Measurements from ENCODE around the gene LINC01488. TPM values are rescaled to one million over a fixed set of nuclear protein-coding genes. Genes with fewer than 3 reads are reported as not detected.

Gene LINC01488
- polyA plus RNA-seq, 1 of the 3 experiments (the other 2 are of a cell fraction), result not detected

- ChIA-PET POLR2A (interaction anchor here (1.2 kb wide), 1 partner anchor 293 kb away, joined by 3 read pairs; no protein-coding TSS in a partner anchor), CTCF (interaction anchor here (0.7 to 1.2 kb wide), 2 partner anchors 33 to 76 kb away, joined by 4 read pairs; no protein-coding TSS in a partner anchor)
- H3K36me3 ChIP-seq (replicated peaks in 1 of 2; ENCODE audit: control insufficient read depth in 1 of 2, insufficient read depth in 2 of 2, low read length in 1 of 2), result no peaks in the 10 kb centered on the region
- H3F3A ChIP-seq (replicated peaks; ENCODE audit: insufficient read depth), result peaks cover 7% of the 10 kb centered on the region
- DNase-seq, result no peak
- no peak overlapping the region for H3K27ac ChIP-seq (ENCODE audit: low read depth in 2 of 2, low read length in 1 of 2)
- no peaks in the 10 kb centered on the region for H4K20me1 ChIP-seq (ENCODE audit: insufficient read depth)
- TF ChIP-seq SIN3A (IDR thresholded peaks at IDR 0.05; ENCODE audit: borderline replicate concordance, low read depth, low read length), result no peak
- TF ChIP-seq EP300 (IDR thresholded peaks at IDR 0.05; ENCODE audit: borderline replicate concordance in 1 of 2, low read depth in 1 of 2, low read length in 1 of 2), result no peak
- no peak for TF ChIP-seq RXRA (IDR thresholded peaks at IDR 0.05; ENCODE audit: borderline replicate concordance, low read depth)
- no peak for TF ChIP-seq GATA2 (CRISPR knock-in tag; IDR thresholded peaks at IDR 0.05)
- TF ChIP-seq, protein P1, sequence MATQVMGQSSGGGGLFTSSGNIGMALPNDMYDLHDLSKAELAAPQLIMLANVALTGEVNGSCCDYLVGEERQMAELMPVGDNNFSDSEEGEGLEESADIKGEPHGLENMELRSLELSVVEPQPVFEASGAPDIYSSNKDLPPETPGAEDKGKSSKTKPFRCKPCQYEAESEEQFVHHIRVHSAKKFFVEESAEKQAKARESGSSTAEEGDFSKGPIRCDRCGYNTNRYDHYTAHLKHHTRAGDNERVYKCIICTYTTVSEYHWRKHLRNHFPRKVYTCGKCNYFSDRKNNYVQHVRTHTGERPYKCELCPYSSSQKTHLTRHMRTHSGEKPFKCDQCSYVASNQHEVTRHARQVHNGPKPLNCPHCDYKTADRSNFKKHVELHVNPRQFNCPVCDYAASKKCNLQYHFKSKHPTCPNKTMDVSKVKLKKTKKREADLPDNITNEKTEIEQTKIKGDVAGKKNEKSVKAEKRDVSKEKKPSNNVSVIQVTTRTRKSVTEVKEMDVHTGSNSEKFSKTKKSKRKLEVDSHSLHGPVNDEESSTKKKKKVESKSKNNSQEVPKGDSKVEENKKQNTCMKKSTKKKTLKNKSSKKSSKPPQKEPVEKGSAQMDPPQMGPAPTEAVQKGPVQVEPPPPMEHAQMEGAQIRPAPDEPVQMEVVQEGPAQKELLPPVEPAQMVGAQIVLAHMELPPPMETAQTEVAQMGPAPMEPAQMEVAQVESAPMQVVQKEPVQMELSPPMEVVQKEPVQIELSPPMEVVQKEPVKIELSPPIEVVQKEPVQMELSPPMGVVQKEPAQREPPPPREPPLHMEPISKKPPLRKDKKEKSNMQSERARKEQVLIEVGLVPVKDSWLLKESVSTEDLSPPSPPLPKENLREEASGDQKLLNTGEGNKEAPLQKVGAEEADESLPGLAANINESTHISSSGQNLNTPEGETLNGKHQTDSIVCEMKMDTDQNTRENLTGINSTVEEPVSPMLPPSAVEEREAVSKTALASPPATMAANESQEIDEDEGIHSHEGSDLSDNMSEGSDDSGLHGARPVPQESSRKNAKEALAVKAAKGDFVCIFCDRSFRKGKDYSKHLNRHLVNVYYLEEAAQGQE (IDR thresholded peaks at IDR 0.05; ENCODE audit: low read depth, low read length), result no peak
- TF ChIP-seq IRF3 (IDR thresholded peaks at IDR 0.05; ENCODE audit: low read depth, low read length), result no peak
- TF ChIP-seq EZH2phosphoT487 (IDR thresholded peaks at IDR 0.05; ENCODE audit: borderline replicate concordance, low read depth), result no peak
- no peak for TF ChIP-seq JUND (IDR thresholded peaks at IDR 0.05)
- TF ChIP-seq ZBTB33 (IDR thresholded peaks at IDR 0.05; ENCODE audit: borderline replicate concordance, low read depth), result no peak
- H3K4me3 ChIP-seq (ENCODE audit: low read depth in 2 of 2, low read length in 1 of 2), result no peak overlapping the region
- 98% methylated on average over 5 of the region's 6 CpGs for WGBS (ENCODE audit: low lambda C conversion rate)
- no peaks in the 10 kb centered on the region for H3K9me3 ChIP-seq
- no peak overlapping the region for H3K9ac ChIP-seq
- no peaks in the 10 kb centered on the region for H3K79me2 ChIP-seq (ENCODE audit: insufficient read depth)
- no peak overlapping the region for H3K4me2 ChIP-seq
- H3K4me1 ChIP-seq (ENCODE audit: control insufficient read depth in 1 of 2, insufficient read depth in 2 of 2, low read depth in 1 of 2, low read length in 1 of 2), result peaks cover 24 to 25% of the 10 kb centered on the region in 2 experiments; a peak in 3 of 4 replicates
- H2AFZ ChIP-seq (ENCODE audit: low read depth), result no peak overlapping the region
- H3K27me3 ChIP-seq (ENCODE audit: insufficient read depth), result no peaks in the 10 kb centered on the region
- H3K9me2 ChIP-seq, result no peaks in the 10 kb centered on the region
Measured at GRCh38 chr11:69450857-69451220, 30.6 kb upstream of the LINC01488 start.

DNA sequence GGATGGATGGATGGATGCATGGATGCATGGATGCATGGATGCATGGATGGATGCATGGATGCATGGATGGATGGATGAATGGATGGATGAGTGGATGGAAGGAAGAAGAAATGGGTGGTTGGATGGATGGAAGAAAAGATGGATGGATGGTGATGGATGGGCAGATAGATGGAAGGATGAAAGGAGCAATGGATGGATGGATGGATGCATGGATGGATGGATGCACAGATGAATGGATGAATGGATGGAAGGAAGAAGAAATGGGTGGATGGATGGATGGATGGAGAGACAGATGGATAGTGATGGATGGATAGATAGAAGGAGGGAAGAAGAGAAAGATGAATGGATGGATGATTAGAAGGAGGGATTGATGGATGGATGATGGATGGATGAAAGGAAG is 30.2 kb upstream of the LINC01488 start:
- no peaks in the 10 kb centered on the region for H3K9me3 ChIP-seq
- POLR2A ChIA-PET, result no interaction called here
- no peaks in the 10 kb centered on the region for H3K9me2 ChIP-seq
- peaks cover 24 to 25% of the 10 kb centered on the region in 2 experiments; a peak in 3 of 4 replicates for H3K4me1 ChIP-seq (ENCODE audit: control insufficient read depth in 1 of 2, insufficient read depth in 2 of 2, low read depth in 1 of 2, low read length in 1 of 2)
- H2AFZ ChIP-seq (ENCODE audit: low read depth), result no peak overlapping the region
- H3K4me3 ChIP-seq (ENCODE audit: low read depth in 2 of 2, low read length in 1 of 2), result no peak overlapping the region
- no peak overlapping the region for H3K9ac ChIP-seq
- H3K27ac ChIP-seq (ENCODE audit: low read depth in 2 of 2, low read length in 1 of 2), result no peak overlapping the region
- no peaks in the 10 kb centered on the region for H3K27me3 ChIP-seq (ENCODE audit: insufficient read depth)
- no peaks in the 10 kb centered on the region for H3K36me3 ChIP-seq (replicated peaks in 1 of 2; ENCODE audit: control insufficient read depth in 1 of 2, insufficient read depth in 2 of 2, low read length in 1 of 2)
- CTCF ChIA-PET, result interaction anchor here (0.7 to 1.2 kb wide), 2 partner anchors 33 to 77 kb away, joined by 4 read pairs; no protein-coding TSS in a partner anchor
- no peaks in the 10 kb centered on the region for H4K20me1 ChIP-seq (ENCODE audit: insufficient read depth)
- no peaks in the 10 kb centered on the region for H3K79me2 ChIP-seq (ENCODE audit: insufficient read depth)
- no peak overlapping the region for H3K4me2 ChIP-seq
- H3F3A ChIP-seq (replicated peaks; ENCODE audit: insufficient read depth), result peaks cover 7% of the 10 kb centered on the region
- no peak for DNase-seq
- TF ChIP-seq NFIC (IDR thresholded peaks at IDR 0.05; ENCODE audit: borderline replicate concordance) (no peak), TCF12 (IDR thresholded peaks at IDR 0.05) (no peak), RXRA (IDR thresholded peaks at IDR 0.05; ENCODE audit: borderline replicate concordance, low read depth) (no peak), YY1 (IDR thresholded peaks at IDR 0.05; ENCODE audit: low read depth) (no peak), EP300 (IDR thresholded peaks at IDR 0.05; ENCODE audit: borderline replicate concordance in 1 of 2, low read depth in 1 of 2, low read length in 1 of 2) (no peak), SMC3 (IDR thresholded peaks at IDR 0.05; ENCODE audit: low read depth, low read length) (no peak), FOXJ3 (CRISPR knock-in tag; IDR thresholded peaks at IDR 0.05) (no peak), MXI1 (IDR thresholded peaks at IDR 0.05; ENCODE audit: low read depth, low read length) (no peak), RFX5 (IDR thresholded peaks at IDR 0.05; ENCODE audit: low read length) (no peak), POLR2AphosphoS5 (IDR thresholded peaks at IDR 0.05; ENCODE audit: low read depth, low read length) (no peak), CTCF (IDR thresholded peaks at IDR 0.05) (no peak)
- TF ChIP-seq, protein P2, sequence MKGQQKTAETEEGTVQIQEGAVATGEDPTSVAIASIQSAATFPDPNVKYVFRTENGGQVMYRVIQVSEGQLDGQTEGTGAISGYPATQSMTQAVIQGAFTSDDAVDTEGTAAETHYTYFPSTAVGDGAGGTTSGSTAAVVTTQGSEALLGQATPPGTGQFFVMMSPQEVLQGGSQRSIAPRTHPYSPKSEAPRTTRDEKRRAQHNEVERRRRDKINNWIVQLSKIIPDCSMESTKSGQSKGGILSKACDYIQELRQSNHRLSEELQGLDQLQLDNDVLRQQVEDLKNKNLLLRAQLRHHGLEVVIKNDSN (IDR thresholded peaks at IDR 0.05; ENCODE audit: borderline replicate concordance, low read depth), result no peak
